Keratinocyte (primary cell): ENCODE data around the gene NPAS3. TPM values are rescaled to one million over a fixed set of nuclear protein-coding genes. Genes with fewer than 3 reads are reported as not detected.

Experiments used
- DNase-seq: peaks from one replicate; pipeline ENCODE4 v3.0.0-alpha.2; 2011; ENCODE audit warnings: low read depth, missing footprints, low spot score
- FAIRE-seq: peaks from 2 replicates; lab custom pipeline; 2011; peaks lifted over from hg19 to GRCh38; lab: Jason Lieb, UNC
- H2AFZ ChIP-seq: 2 replicates; pipeline ENCODE4 v1.6.0; 2012; ENCODE audit warnings: low read length, control low read depth, inconsistent platforms; ENCODE audit not compliant: control insufficient read depth
- H3K27ac ChIP-seq: 2 replicates; pipeline ENCODE4 v1.5.1; 2011; ENCODE audit warnings: low read length; ENCODE audit not compliant: control insufficient read depth, insufficient read depth
- H3K27me3 ChIP-seq: 3 replicates; pipeline ENCODE4 v1.6.0; 2011; ENCODE audit warnings: low read length; ENCODE audit not compliant: control insufficient read depth, insufficient read depth; ENCODE audit errors: extremely low read depth
- H3K36me3 ChIP-seq, 2 experiments: 2 replicates in 1 of 2; 3 replicates in 1 of 2; pipeline ENCODE4 v1.5.1; 2011; ENCODE audit warnings: low read length in 2 of 2, mild to moderate bottlenecking in 1 of 2; ENCODE audit not compliant: control insufficient read depth in 2 of 2, insufficient read depth in 2 of 2; ENCODE audit errors: extremely low read depth in 1 of 2
- H3K4me1 ChIP-seq: 3 replicates; pipeline ENCODE4 v1.5.1; 2011; ENCODE audit warnings: low read length; ENCODE audit not compliant: control insufficient read depth, insufficient read depth; ENCODE audit errors: extremely low read depth
- H3K4me2 ChIP-seq: 3 replicates; pipeline ENCODE4 v1.6.0; 2011; ENCODE audit warnings: low read depth, low read length; ENCODE audit not compliant: control insufficient read depth, insufficient read depth; ENCODE audit errors: extremely low read depth
- H3K4me3 ChIP-seq, 3 experiments: fragments of 200-600 bp in 1 of 3; sonication (generic) in 1 of 3; 2 replicates in 2 of 3; 3 replicates in 1 of 3; pipeline ENCODE4 v1.5.1; 2011 to 2016; ENCODE audit warnings: low read length in 3 of 3, mild to moderate bottlenecking in 3 of 3, control low read depth in 2 of 3, inconsistent platforms in 1 of 3, low read depth in 1 of 3, mixed read lengths in 1 of 3, mixed run types in 1 of 3, moderate library complexity in 1 of 3; ENCODE audit not compliant: control insufficient read depth in 2 of 3, insufficient read depth in 2 of 3; ENCODE audit errors: extremely low read depth in 1 of 3
- H3K79me2 ChIP-seq: 2 replicates; pipeline ENCODE4 v1.6.0; 2012; ENCODE audit warnings: low read length; ENCODE audit not compliant: control insufficient read depth, insufficient read depth
- H3K9ac ChIP-seq: 3 replicates; pipeline ENCODE4 v1.6.0; 2011; ENCODE audit warnings: low read length; ENCODE audit not compliant: control insufficient read depth, insufficient read depth; ENCODE audit errors: extremely low read depth
- H3K9me1 ChIP-seq: 3 replicates; pipeline ENCODE4 v1.6.0; 2011; ENCODE audit warnings: low read length; ENCODE audit not compliant: control insufficient read depth, insufficient read depth; ENCODE audit errors: extremely low read depth
- H3K9me3 ChIP-seq: 2 replicates; pipeline ENCODE4 v1.5.1; 2012; ENCODE audit warnings: low read depth, low read length; ENCODE audit not compliant: control insufficient read depth
- H4K20me1 ChIP-seq: 3 replicates; pipeline ENCODE4 v1.6.0; 2011; ENCODE audit warnings: low read length; ENCODE audit not compliant: control insufficient read depth, insufficient read depth; ENCODE audit errors: extremely low read depth
- CTCF ChIP-seq, 3 experiments: IDR thresholded peaks in 1 of 3; conservative IDR thresholded peaks in 1 of 3; optimal IDR thresholded peaks in 1 of 3; 2 replicates in 2 of 3; 3 replicates in 1 of 3; pipeline versions ENCODE3 to v1.5.1; 2011; ENCODE audit warnings: low read length in 3 of 3, mild to moderate bottlenecking in 3 of 3, moderate library complexity in 2 of 3, control low read depth in 1 of 3, inconsistent platforms in 1 of 3; ENCODE audit not compliant: insufficient read depth in 2 of 3; ENCODE audit errors: extremely low read depth in 1 of 3
- EZH2 ChIP-seq: IDR thresholded peaks from one replicate; pipeline ENCODE4 v1.6.1; 2012; ENCODE audit warnings: inconsistent platforms, mild to moderate bottlenecking, low read length, moderate library complexity
- dilution Hi-C: fragments of 300-500 bp; cut with MboI; formaldehyde crosslinking; loops from one replicate; pipeline ENCODE4 v1.7.0; 2020; ENCODE audit warnings: low sequenced_read_pairs; ENCODE audit not compliant: extremely low pct_ligation_motif_present
- polyA plus RNA-seq, 5 experiments: library from polyadenylated mRNA; depleted of rRNA in 3 of 5; stranded (reverse) in 3 of 5; stranded (forward) in 1 of 5; unstranded in 1 of 5; fragments of >200 nt; gene quantifications; 1 replicate in 1 of 5; 2 replicates in 3 of 5; 3 replicates in 1 of 5; pipeline versions ENCODE4 v1.2.1 to v1.2.3, GENCODE V29; 2011 to 2012; ENCODE audit warnings: missing spikeins in 2 of 5, low read depth in 1 of 5, low replicate concordance in 1 of 5

Gene NPAS3
- polyA plus RNA-seq, 1 donor (not counting 4 experiments of a cell fraction or from before 2014, with no cell fraction given): 0.07 TPM

DNA sequence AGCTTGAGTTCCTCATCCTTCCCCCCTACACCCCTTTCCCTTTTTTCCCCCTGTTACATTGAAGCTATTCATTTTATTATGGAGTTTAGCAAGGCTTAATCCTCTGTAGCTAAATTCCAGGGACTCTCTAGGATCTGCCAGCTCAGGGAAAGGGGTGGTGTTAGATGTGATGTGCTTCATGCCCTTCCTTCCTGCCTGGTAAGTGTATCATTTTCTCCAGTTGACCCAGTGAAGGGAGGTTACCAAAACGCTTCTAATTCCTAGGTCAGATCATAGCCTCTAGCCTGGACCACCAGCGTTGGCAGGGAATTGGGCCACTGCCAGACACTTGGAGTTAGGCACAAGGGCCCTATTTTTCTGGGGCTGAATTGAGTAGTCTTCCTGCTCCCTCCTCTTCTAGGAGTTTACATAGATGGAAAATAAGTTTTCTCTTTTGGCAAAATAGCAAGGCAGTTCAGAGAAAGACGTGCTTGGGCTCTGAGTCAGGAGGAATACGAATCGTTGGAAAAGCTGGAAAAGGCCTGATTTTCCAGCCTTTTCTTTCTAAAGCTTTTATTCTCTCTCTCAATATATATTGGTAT lies 88.3 kb downstream of the NPAS3 start:
- dilution Hi-C loops: no loop called here
- DNase-seq (no peak), FAIRE-seq (no peak)
- H3K4me3 ChIP-seq: no peak overlapping the region
- no peaks in the 10 kb centered on the region for H3K79me2 ChIP-seq
- no peak overlapping the region for H3K27ac ChIP-seq
- no peaks in the 10 kb centered on the region for H3K9me3 ChIP-seq
- H3K36me3 ChIP-seq: no peaks in the 10 kb centered on the region
- H3K4me2 ChIP-seq: no peak overlapping the region
- no peaks in the 10 kb centered on the region for H3K9me1 ChIP-seq
- no peak for TF ChIP-seq CTCF (optimal IDR thresholded peaks at IDR 0.05 in 1 of 3, IDR thresholded peaks at IDR 0.05 in 1 of 3, conservative IDR thresholded peaks at IDR 0.05 in 1 of 3; ENCODE audit: extremely low read depth in 1 of 3, insufficient read depth in 2 of 3, low read length in 3 of 3)
- no peak for TF ChIP-seq EZH2
- H4K20me1 ChIP-seq: no peaks in the 10 kb centered on the region
- no peak overlapping the region for H2AFZ ChIP-seq
- H3K9ac ChIP-seq: no peak overlapping the region
- H3K27me3 ChIP-seq: no peaks in the 10 kb centered on the region
- no peaks in the 10 kb centered on the region for H3K4me1 ChIP-seq

DNA sequence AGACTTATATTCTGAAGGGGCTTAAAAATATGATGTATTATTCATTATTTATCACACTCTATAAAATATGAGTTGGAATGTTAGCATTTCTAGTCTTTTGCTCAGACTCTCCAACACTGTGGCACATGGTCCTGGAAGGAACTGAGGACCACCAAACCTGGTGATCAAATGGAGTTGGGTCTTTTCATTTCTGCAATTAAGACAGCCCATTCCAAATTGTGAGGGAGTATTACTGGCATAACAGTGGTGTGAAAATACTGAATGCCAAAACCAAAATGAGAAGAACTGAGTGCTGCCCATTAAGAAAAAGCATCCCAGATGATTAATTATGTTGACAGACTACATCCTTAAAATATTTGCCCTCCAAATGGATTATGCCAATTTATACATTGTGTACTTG lies 90.8 kb downstream of the NPAS3 start:
- no peaks in the 10 kb centered on the region for H3K79me2 ChIP-seq
- FAIRE-seq (no peak), DNase-seq (no peak)
- H3K4me3 ChIP-seq: no peak overlapping the region
- H3K9me1 ChIP-seq: no peaks in the 10 kb centered on the region
- no peak overlapping the region for H3K4me2 ChIP-seq
- no peaks in the 10 kb centered on the region for H3K4me1 ChIP-seq
- dilution Hi-C loops: no loop called here
- no peak overlapping the region for H2AFZ ChIP-seq
- no peak overlapping the region for H3K9ac ChIP-seq
- no peak overlapping the region for H3K27ac ChIP-seq
- no peaks in the 10 kb centered on the region for H3K36me3 ChIP-seq
- no peaks in the 10 kb centered on the region for H3K9me3 ChIP-seq
- H4K20me1 ChIP-seq: no peaks in the 10 kb centered on the region
- no peaks in the 10 kb centered on the region for H3K27me3 ChIP-seq
- TF ChIP-seq EZH2 (no peak), CTCF (optimal IDR thresholded peaks at IDR 0.05 in 1 of 3, IDR thresholded peaks at IDR 0.05 in 1 of 3, conservative IDR thresholded peaks at IDR 0.05 in 1 of 3; ENCODE audit: extremely low read depth in 1 of 3, insufficient read depth in 2 of 3, low read length in 3 of 3) (no peak)
